Urinary bladder (tissue), 4 donors: Measurements from ENCODE around the gene SUSD6. TPM values are rescaled to one million over a fixed set of nuclear protein-coding genes. Genes with fewer than 3 reads are reported as not detected.

ENCODE experiments used
- DNase-seq: peaks from one replicate; pipeline ENCODE4 v3.0.0-alpha.2; 2015; ENCODE audit errors: extremely low spot score
- H3K27ac ChIP-seq: one replicate; pipeline ENCODE4 v1.5.1; 2013; ENCODE audit warnings: low read depth, mild to moderate bottlenecking, moderate library complexity
- H3K36me3 ChIP-seq: one replicate; pipeline ENCODE4 v1.6.1; 2013; ENCODE audit warnings: mild to moderate bottlenecking, moderate library complexity; ENCODE audit not compliant: insufficient read depth
- H3K4me1 ChIP-seq: one replicate; pipeline ENCODE4 v1.6.1; 2013; ENCODE audit warnings: mild to moderate bottlenecking, moderate library complexity; ENCODE audit not compliant: insufficient read depth
- H3K4me3 ChIP-seq: one replicate; pipeline ENCODE4 v1.5.1; 2013; ENCODE audit warnings: low read depth, low read length
- WGBS: extraction: QIAGEN DNeasy Blood & Tissue Kit; methylation state at CpG from one replicate; pipeline ENCODE4 v1.1.7; 2013; 5-methylcytosine and 5-hydroxymethylcytosine counted together
- polyA plus RNA-seq: library from polyadenylated mRNA; stranded (reverse); fragments of 200-250 nt; gene quantifications from one replicate; pipeline ENCODE4 v1.2.3, GENCODE V29; 2013
- total RNA-seq: library from RNA; depleted of rRNA; stranded (reverse); fragments of >200 nt; gene quantifications from one replicate; pipeline ENCODE4 v1.2.3, GENCODE V29; 2014
- donor health status: healthy with polysubstance abuse.
- donor health status: healthy.

SUSD6 gene
- total and polyA plus RNA-seq, 2 donors, result 12.5 to 20.0 TPM

DNA sequence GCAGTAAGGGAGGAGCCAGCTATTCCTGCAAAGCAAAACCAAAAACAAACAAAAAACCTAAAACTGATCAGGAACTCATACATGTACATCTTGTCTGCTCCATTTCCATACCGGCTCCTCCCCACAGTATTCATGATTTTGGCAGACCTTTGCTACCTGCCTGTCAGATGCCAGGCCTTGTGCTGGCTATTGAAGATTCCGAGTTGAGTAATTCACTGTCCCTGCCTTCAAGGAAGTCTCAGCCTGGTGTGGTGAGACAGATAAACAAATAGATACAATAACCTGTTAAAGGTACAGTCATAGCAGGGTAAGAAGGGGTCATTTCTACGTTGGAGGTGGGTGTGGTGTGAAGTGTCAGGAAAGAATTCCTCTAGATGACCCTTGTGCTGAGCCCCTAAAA, 42.7 kb downstream of the SUSD6 start:
- DNase-seq, result no peak
- Histone ChIP-seq H3K27ac (no peak overlapping the region), H3K36me3 (no peaks in the 10 kb centered on the region), H3K4me3 (no peak overlapping the region), H3K4me1 (peaks cover 1% of the 10 kb centered on the region)
- WGBS, result 76% methylated on average over 3 of the region's 3 CpGs

DNA sequence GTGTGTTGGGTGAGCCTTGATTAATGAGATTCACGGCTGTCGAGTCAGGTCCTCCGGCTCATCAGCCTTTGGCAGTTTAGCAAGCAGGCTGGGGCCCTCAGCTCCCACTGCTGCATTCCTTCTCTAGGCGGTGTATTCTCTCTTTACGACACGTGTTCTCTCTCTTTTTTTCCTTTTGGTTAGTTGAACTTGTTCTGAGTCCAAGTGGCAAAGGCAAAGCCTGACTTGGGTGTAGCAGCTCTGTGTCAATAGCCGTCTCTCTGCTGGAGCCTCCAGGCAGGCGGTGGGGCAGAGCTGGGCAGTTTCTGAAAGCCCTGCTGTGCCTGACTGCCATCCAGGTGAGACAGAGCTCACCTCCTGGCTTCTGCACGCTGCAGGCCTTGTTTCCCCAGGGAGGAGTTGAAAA, 46.6 kb downstream of the SUSD6 start:
- DNase-seq, result peak; percentile 64
- no peaks in the 10 kb centered on the region for H3K36me3 ChIP-seq
- H3K27ac ChIP-seq, result no peak overlapping the region
- peaks cover 3% of the 10 kb centered on the region for H3K4me1 ChIP-seq
- 39% methylated on average over 9 of the region's 9 CpGs for WGBS
- no peak overlapping the region for H3K4me3 ChIP-seq

DNA sequence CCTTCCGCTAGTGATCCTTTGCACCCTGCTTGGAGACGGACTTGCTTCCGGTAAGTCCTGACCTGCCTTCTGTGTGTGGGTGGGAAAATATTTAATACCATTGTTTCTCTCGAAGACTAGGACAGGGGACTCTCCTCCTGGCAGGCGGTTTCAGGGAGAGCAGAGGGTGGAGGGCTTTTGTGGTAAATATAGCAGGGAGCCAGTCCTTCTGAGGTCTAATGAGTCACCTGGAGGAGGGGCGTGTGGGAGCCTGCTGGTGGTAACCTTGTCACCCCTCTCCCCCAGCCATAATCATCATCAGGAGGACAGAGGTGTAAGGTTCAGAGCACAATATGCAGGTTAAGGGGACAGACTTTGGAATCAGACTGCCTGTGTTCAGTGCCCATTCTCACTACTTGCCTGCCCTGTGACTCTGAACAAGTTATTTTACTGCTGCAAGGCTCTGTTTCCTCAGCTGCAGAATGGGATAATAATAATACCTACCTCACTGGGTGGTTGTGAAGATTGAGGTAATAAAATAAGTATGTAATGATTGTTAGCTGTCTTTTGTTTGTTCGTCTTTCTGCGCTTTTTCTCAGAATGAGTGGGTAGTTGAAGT, 47.4 kb downstream of the SUSD6 start:
- Histone ChIP-seq H3K4me3 (no peak overlapping the region), H3K4me1 (peaks cover 3% of the 10 kb centered on the region), H3K27ac (peak overlapping the region; percentile 44), H3K36me3 (no peaks in the 10 kb centered on the region)
- WGBS, result 84% methylated on average over 8 of the region's 8 CpGs
- DNase-seq, result no peak

DNA sequence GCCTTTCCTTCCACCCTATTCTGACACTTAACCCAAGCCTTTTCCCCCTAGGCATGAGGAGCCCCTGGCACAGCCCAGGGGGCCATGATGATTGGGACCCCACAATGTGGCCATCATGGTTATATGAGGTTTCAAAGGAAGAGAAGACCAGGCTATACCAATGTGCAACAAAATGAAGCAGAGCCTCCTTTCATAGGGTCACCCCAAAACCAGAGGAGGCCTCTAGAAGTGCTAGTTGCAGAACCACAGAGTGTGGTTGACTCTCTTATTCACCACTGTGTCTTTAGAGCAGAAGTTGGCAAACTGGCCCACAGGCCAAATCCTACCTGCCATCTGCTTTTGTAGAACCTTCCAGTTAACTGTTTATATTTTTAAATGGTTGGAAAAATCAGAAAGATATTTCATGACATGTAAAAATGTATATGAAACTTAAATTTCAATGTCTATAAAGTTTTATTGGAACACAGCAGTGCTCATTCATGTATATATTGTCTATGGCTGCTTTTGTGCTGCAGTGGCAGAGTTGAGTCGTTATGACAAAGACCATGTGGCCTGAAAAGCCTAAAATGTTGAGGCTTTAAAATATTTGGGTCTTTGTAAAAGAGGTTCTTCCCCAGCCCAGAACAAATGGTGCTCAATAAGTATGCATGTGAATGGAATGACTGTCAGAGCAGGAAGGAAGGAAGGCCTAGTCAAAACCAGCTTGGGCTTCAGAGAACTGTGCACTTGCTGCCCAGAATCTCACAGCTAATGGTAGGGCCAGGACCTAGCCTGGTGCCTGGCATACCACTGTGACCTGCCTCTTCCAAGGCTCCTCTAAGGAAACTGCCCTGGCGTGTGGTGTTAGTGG, 49.2 kb downstream of the SUSD6 start:
- DNase-seq, result no peak
- H3K4me1 ChIP-seq, result peaks cover 3% of the 10 kb centered on the region
- H3K4me3 ChIP-seq, result no peak overlapping the region
- no peaks in the 10 kb centered on the region for H3K36me3 ChIP-seq
- H3K27ac ChIP-seq, result no peak overlapping the region
- 86% methylated on average over 2 of the region's 2 CpGs for WGBS

DNA sequence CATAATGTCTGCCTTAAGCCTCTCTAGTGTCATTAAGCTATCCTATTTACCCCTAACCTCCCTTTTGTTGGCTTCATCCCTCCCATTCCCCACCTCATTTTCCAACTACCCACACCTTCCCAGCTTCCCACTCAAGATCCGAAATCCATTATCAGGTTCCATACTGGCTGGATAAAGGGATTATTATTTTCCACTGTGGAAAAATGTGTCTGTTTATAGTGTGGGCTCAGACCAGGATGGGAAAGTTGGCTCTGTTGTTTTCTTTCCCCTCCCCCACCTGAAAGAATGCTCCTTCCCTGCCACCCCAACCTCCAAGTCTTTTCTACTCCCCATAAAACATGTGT, 49.8 kb downstream of the SUSD6 start:
- Histone ChIP-seq H3K27ac (no peak overlapping the region), H3K4me3 (no peak overlapping the region), H3K36me3 (no peaks in the 10 kb centered on the region), H3K4me1 (peaks cover 5% of the 10 kb centered on the region)
- DNase-seq, result no peak
- WGBS, result 47% methylated on average over 1 of the region's 1 CpG

DNA sequence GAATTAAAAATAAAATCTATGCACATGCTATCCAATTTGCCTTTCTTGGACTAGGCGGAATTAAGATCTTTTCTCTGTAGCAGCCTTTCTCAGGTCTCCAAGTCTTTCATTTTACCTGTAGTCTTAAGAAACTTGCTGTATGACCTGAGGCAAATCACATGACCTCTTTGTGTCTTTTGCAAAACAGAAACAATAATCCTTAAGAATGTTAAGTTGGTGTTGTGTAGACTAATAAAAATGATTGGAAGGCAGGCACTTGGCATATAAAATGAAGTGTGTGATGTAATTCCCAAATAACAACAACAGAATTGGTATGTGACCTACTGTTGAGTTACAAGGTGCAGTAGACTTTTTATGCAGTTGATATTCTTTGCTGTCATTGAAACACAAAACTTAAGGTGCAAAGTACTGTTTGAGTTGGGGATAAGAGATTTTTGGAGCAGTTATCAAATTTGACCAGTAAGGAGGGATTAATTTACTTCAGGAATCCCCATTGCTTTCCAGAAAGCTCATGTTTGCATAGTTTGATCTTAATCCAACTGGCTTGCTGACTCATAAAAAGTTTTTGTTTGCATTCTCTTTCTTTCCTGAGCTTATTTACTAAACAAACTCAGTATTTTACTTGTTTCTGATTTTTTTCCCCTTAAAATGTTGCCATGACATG, 51.4 kb downstream of the SUSD6 start:
- Histone ChIP-seq H3K27ac (no peak overlapping the region), H3K36me3 (no peaks in the 10 kb centered on the region), H3K4me1 (peaks cover 5% of the 10 kb centered on the region), H3K4me3 (no peak overlapping the region)
- 96% methylated on average over 1 of the region's 1 CpG for WGBS
- DNase-seq, result no peak

DNA sequence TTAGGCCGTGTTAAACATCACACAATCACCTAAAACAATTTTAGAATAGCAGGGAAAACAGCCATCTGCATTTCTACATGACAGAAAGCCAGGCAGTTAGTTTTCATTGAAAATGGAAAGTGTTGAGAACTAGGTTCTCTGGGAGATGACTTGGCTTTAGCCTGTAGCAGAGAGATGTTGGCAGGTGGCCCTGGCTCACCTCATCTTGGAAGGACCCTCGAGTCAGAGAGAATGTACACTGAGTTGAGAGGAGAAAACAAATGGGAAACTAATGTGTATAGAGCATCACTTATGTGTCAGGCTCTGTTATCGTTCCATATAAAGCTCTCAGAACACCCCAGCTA, 51.9 kb downstream of the SUSD6 start:
- H3K4me1 ChIP-seq, result peaks cover 5% of the 10 kb centered on the region
- no peak for DNase-seq

DNA sequence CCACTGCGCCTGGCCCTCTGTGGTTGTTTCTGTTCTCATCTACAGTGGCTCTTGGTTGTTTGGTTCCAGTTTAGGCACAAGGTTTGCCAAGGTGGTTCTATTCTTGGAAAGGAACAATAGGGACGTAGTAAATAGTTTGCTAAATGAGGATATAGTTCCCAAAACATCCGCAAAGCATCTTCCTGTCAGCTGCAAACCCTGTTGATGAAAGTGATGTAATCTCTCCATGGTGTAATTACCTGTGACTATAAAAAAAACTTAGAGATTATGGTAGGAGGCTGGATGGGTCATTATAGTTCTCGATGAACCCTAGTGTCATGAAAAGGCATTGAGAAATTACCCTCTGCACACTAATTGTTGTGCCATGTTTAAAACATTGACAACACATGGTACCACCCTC, 52.9 kb downstream of the SUSD6 start:
- Histone ChIP-seq H3K27ac (no peak overlapping the region), H3K4me3 (no peak overlapping the region), H3K4me1 (peaks cover 5% of the 10 kb centered on the region), H3K36me3 (no peaks in the 10 kb centered on the region)
- no peak for DNase-seq
- 88% methylated on average over 4 of the region's 4 CpGs for WGBS

More for the DNA sequence above, 51.9 kb downstream of the SUSD6 start:
- WGBS, result 20% methylated on average over 3 of the region's 3 CpGs
- Histone ChIP-seq H3K36me3 (no peaks in the 10 kb centered on the region), H3K4me3 (no peak overlapping the region), H3K27ac (no peak overlapping the region)

DNA sequence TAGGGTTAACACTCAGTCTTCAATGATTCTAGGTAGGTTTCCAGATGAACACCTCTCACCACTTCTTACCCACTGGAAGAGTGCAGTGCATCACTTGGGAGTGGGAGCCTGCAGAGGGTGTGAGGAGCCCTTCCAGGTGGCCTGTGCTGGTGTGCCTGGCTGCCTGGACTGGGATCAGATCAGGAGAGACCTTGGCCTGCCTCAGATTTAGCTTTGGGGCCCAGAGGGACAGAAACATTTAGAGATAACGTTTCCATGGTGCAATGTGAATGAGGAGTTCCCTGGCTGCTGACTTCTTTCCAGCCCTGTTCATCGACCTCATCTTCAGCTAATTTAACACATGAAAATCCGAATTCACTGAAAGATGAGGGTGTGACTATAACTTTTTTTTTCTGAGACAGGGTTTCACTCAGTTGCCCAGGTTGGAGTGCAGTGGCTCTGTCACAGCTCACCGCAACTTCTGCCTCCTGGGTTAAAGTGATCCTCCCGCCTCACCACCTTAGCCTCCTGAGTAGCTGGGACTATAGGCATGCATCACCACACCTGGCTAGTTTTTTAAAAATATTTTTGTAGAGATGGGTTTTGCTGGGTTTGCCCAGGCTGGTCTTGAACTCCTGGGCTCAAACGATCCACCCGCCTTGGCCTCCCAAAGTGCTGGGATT, 53.6 kb downstream of the SUSD6 start:
- Histone ChIP-seq H3K4me3 (no peak overlapping the region), H3K4me1 (peaks cover 1% of the 10 kb centered on the region), H3K27ac (no peak overlapping the region), H3K36me3 (no peaks in the 10 kb centered on the region)
- 65% methylated on average over 7 of the region's 7 CpGs for WGBS
- DNase-seq, result no peak

DNA sequence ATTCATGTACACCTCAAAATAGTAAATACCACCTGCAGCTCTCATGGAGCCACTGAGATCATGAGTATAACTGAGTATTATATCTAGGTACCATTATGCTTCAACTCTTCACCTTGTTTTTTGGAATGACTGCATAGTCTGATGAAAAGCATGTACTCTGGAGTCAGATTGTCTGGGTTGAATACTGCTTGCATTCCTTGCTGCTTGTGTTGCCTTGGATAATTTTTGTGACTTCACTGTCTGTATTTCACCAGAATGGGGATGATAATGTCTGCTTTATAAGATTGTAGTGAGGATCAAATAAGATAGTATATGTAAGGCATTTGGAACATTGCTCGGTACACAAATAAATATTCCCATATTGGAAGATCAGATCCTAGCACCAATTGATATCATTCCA, 54.2 kb downstream of the SUSD6 start:
- no peak overlapping the region for H3K27ac ChIP-seq
- no peak for DNase-seq
- 44% methylated on average over 1 of the region's 1 CpG for WGBS
- H3K4me3 ChIP-seq, result no peak overlapping the region
- peaks cover 2% of the 10 kb centered on the region for H3K4me1 ChIP-seq
- H3K36me3 ChIP-seq, result no peaks in the 10 kb centered on the region

DNA sequence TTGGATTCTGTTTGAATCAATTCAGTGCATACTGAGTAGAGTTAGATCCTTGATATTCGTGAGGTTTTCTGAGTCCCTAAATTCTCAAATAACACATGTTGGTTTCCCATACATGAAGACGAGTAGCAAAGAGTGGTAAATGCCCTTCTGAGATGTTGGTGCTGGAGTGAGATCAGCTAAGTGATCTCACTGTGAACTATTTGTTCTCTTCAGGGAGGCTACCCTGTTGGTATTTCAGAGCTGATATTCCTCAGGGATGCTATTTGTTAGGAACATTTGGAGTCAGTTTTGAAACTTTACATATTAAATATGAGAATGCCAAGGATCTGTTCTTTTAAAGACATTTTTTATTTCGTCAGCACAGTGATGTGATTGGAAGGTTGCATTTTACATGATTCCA, 54.7 kb downstream of the SUSD6 start:
- peaks cover 2% of the 10 kb centered on the region for H3K4me1 ChIP-seq
- 34% methylated on average over 3 of the region's 3 CpGs for WGBS

DNA sequence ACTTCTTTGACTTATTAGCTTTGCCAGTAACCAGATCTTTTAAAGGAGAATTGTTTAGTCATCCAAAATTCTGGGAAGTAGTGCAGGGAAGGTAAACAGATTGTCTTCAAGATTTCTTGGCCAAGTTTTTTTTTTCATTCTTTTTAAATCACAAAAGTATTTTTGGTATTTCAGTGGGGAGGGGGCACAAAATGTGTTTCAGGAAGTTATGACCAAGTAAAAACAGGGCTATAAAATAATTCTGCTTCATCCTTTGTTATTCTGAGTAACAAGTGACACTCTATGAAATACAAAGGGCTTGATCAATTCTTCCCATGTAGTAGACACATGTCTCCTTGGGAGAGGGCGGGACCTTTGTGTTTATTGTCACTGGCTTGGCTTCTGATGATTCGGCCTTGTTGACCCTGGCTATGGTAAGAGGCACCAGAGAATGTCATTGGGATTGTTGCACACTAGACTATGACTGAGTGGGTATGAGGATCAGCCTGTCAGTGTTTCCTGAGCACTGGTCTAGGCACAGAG, 55.4 kb downstream of the SUSD6 start:
- 63% methylated on average over 2 of the region's 2 CpGs for WGBS
- no peak for DNase-seq
- Histone ChIP-seq H3K27ac (no peak overlapping the region), H3K36me3 (no peaks in the 10 kb centered on the region), H3K4me3 (no peak overlapping the region), H3K4me1 (peaks cover 2% of the 10 kb centered on the region)

More for the DNA sequence above, 54.7 kb downstream of the SUSD6 start:
- no peak for DNase-seq
- no peaks in the 10 kb centered on the region for H3K36me3 ChIP-seq
- H3K4me3 ChIP-seq, result no peak overlapping the region
- H3K27ac ChIP-seq, result no peak overlapping the region

DNA sequence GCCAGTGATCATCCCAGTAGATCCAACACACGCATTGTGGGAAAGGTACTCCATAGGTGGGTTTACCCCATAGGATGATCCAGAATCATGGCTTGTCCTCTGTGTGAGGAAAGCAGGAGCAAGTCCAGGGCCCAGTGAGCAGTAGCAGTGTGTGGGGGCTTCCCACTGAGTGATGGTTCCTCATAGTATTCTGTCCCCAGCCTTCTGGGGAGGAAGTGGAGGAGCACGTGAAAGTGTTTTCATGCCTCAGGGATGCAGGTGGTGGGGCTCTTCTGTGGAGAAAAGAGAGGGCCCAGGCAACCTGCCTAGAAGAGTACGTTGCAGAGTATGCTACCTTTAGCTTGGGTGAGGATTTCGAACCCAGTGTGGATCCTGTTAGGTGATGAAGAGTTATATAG, 56.5 kb downstream of the SUSD6 start:
- Histone ChIP-seq H3K36me3 (no peaks in the 10 kb centered on the region), H3K4me1 (peaks cover 2% of the 10 kb centered on the region), H3K4me3 (no peak overlapping the region), H3K27ac (no peak overlapping the region)
- WGBS, result 70% methylated on average over 4 of the region's 4 CpGs
- DNase-seq, result no peak
